Osteocyte (in vitro differentiated cells): ENCODE results near the gene TUT1. TPM values are rescaled to one million over a fixed set of nuclear protein-coding genes. Genes with fewer than 3 reads are reported as not detected.
"Not testable (repeated sequence)": the region's sequence is repeated elsewhere in the genome, so short reads cannot be mapped to it uniquely, and the experiment has no call there.

ENCODE experiments used
- DNase-seq: peaks from one replicate; pipeline ENCODE4 v3.0.0; 2021; ENCODE audit warnings: mixed read lengths; ENCODE audit not compliant: unreplicated experiment; ENCODE audit errors: extremely low spot score
- H3K27ac Mint-ChIP-seq: one replicate; pipeline ENCODE4 v1.8.0; 2021; ENCODE audit warnings: mild to moderate bottlenecking, mixed read lengths; ENCODE audit not compliant: unreplicated experiment
- H3K27me3 Mint-ChIP-seq: one replicate; pipeline ENCODE4 v1.8.0; 2021; ENCODE audit warnings: mixed read lengths; ENCODE audit not compliant: unreplicated experiment
- H3K36me3 Mint-ChIP-seq: one replicate; pipeline ENCODE4 v1.8.0; 2021; ENCODE audit warnings: mixed read lengths; ENCODE audit not compliant: unreplicated experiment
- H3K4me1 Mint-ChIP-seq: one replicate; pipeline ENCODE4 v1.8.0; 2021; ENCODE audit warnings: mixed read lengths; ENCODE audit not compliant: unreplicated experiment
- H3K4me3 Mint-ChIP-seq: one replicate; pipeline ENCODE4 v1.8.0; 2021; ENCODE audit warnings: mild to moderate bottlenecking, moderate library complexity, mixed read lengths; ENCODE audit not compliant: unreplicated experiment
- H3K9me3 Mint-ChIP-seq: one replicate; pipeline ENCODE4 v1.8.0; 2021; ENCODE audit warnings: mixed read lengths; ENCODE audit not compliant: unreplicated experiment
- CTCF ChIP-seq: fragments of 200-600 bp; sonication (generic); IDR thresholded peaks from 2 replicates; pipeline ENCODE4 v1.5.0; 2021; ENCODE audit warnings: antibody characterized with exemption, mild to moderate bottlenecking, moderate library complexity
- total RNA-seq: library from RNA; stranded (reverse); gene quantifications from 2 replicates; pipeline ENCODE4 v1.2.1, GENCODE V29; 2021

Gene TUT1
- total RNA-seq, 1 donor from 2014 or later = 12.7 TPM

- no peaks in the 10 kb centered on the region for H3K9me3 Mint-ChIP-seq
- no peaks in the 10 kb centered on the region for H3K27me3 Mint-ChIP-seq
- TF ChIP-seq CTCF = no peak
- H3K27ac Mint-ChIP-seq = peak overlapping the region; percentile 47
- H3K4me1 Mint-ChIP-seq = peaks cover 31% of the 10 kb centered on the region
- no peak for DNase-seq
- H3K4me3 Mint-ChIP-seq = no peak overlapping the region
- peaks cover 53% of the 10 kb centered on the region for H3K36me3 Mint-ChIP-seq
These were observed 21.7 kb downstream of the TUT1 start for GRCh38 chr11:62569611-62570010.

- Mint-ChIP-seq H3K27me3 (no peaks in the 10 kb centered on the region), H3K4me3 (no peak overlapping the region), H3K9me3 (no peaks in the 10 kb centered on the region), H3K27ac (peak overlapping the region; percentile 31), H3K36me3 (peaks cover 45% of the 10 kb centered on the region), H3K4me1 (peaks cover 19% of the 10 kb centered on the region)
- TF ChIP-seq CTCF = no peak
- DNase-seq = no peak
These were observed 24.2 kb downstream of the TUT1 start for GRCh38 chr11:62567018-62567633.

- Mint-ChIP-seq H3K36me3 (peaks cover 39% of the 10 kb centered on the region), H3K27me3 (no peaks in the 10 kb centered on the region), H3K4me1 (peaks cover 19% of the 10 kb centered on the region), H3K4me3 (no peak overlapping the region), H3K9me3 (no peaks in the 10 kb centered on the region), H3K27ac (peak overlapping the region; percentile 55)
- DNase-seq = no peak
- TF ChIP-seq CTCF = no peak
These were observed 25.1 kb downstream of the TUT1 start for GRCh38 chr11:62566247-62566646.

- H3K27me3 Mint-ChIP-seq = no peaks in the 10 kb centered on the region
- H3K27ac Mint-ChIP-seq = peak overlapping the region; percentile 27
- no peak for DNase-seq
- no peak for TF ChIP-seq CTCF
- peaks cover 23% of the 10 kb centered on the region for H3K4me1 Mint-ChIP-seq
- H3K36me3 Mint-ChIP-seq = peaks cover 33% of the 10 kb centered on the region
- H3K4me3 Mint-ChIP-seq = no peak overlapping the region
- no peaks in the 10 kb centered on the region for H3K9me3 Mint-ChIP-seq
These were observed 26.1 kb downstream of the TUT1 start for GRCh38 chr11:62565100-62565802.

GRCh38 chr11:62561677-62562230 is 29.6 kb downstream of the TUT1 start:
- peak overlapping the region; percentile 73 for H3K27ac Mint-ChIP-seq
- H3K4me1 Mint-ChIP-seq = peaks cover 36% of the 10 kb centered on the region
- not testable (repeated sequence) for H3K9me3 Mint-ChIP-seq, H3K27me3 Mint-ChIP-seq, DNase-seq
- peak overlapping the region; percentile 42 for H3K4me3 Mint-ChIP-seq
- H3K36me3 Mint-ChIP-seq = peaks cover 37% of the 10 kb centered on the region
